ENCODE data around the gene CNFN.

GRCh38 chr19:42348211-42348610, 41.9 kb downstream of the CNFN start:
- no peak for TF ChIP-seq GATA2 (IDR thresholded peaks at IDR 0.05; ENCODE audit: low read depth, low read length)
- no peak for TF ChIP-seq GATA3 (IDR thresholded peaks at IDR 0.05; ENCODE audit: low read depth, low read length)

Data from SH-SY5Y (cell line).